Sigmoid colon (tissue), 4 donors: Measurements from ENCODE around the gene ATL2.

ENCODE experiments used
- POLR2A ChIP-seq, 2 donors: fragments of 450-650 bp; IDR thresholded peaks; one replicate each; pipeline ENCODE4 v1.6.1; 2016; ENCODE audit warnings: antibody characterized with exemption in 2 of 2, mild to moderate bottlenecking in 2 of 2, moderate library complexity in 2 of 2
- POLR2AphosphoS5 ChIP-seq, 4 donors: sonication (generic); formaldehyde crosslinking; IDR thresholded peaks; one replicate each; pipeline ENCODE4 v1.6.1; 2017; ENCODE audit warnings: antibody characterized with exemption in 4 of 4
- TF ChIP-seq, protein P1 (sequence below), 4 experiments: fragments of 450-650 bp in 3 of 4; fragments of 200-600 bp in 1 of 4; IDR thresholded peaks; one replicate each; pipeline ENCODE4 v1.5.1; 2016 to 2019; ENCODE audit warnings: antibody characterized with exemption in 4 of 4, mild to moderate bottlenecking in 3 of 4, moderate library complexity in 2 of 4

GRCh38 chr2:38262069-38262871 is 114.8 kb downstream of the ATL2 start:
- TF ChIP-seq POLR2A (IDR thresholded peaks at IDR 0.05) (no peak), POLR2AphosphoS5 (IDR thresholded peaks at IDR 0.05) (no peak)
- TF ChIP-seq, protein P1, sequence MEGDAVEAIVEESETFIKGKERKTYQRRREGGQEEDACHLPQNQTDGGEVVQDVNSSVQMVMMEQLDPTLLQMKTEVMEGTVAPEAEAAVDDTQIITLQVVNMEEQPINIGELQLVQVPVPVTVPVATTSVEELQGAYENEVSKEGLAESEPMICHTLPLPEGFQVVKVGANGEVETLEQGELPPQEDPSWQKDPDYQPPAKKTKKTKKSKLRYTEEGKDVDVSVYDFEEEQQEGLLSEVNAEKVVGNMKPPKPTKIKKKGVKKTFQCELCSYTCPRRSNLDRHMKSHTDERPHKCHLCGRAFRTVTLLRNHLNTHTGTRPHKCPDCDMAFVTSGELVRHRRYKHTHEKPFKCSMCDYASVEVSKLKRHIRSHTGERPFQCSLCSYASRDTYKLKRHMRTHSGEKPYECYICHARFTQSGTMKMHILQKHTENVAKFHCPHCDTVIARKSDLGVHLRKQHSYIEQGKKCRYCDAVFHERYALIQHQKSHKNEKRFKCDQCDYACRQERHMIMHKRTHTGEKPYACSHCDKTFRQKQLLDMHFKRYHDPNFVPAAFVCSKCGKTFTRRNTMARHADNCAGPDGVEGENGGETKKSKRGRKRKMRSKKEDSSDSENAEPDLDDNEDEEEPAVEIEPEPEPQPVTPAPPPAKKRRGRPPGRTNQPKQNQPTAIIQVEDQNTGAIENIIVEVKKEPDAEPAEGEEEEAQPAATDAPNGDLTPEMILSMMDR (IDR thresholded peaks at IDR 0.05), result no peak
